ENCODE results near the gene TTYH3. TPM values are rescaled to one million over a fixed set of nuclear protein-coding genes. Genes with fewer than 3 reads are reported as not detected.

TTYH3 gene
- total and polyA plus RNA-seq, 2 of the 8 experiments (the other 6 are each of a cell fraction or from before 2014, with no cell fraction given) = 66.2 to 169 TPM

DNA sequence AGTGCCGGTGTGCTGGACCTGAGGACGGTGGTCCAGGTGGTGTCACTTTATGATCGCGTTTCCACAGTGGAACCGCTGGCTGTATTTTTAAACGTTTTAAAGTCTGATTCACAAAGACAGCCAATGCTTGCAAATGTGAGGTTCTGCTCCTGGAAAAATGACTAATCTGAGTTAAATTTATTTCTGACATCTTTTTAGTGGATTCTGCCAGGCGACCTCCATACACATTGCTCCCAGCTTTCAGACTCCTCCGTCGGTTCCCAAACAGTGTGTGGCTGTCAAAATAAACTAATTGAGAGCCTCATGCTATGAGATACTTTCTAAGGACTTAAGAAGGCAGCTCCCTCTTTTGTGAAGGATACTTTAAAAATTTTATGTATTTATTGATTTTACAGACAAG is 12.7 kb upstream of the TTYH3 start:
- 0 out of 7 replicates have a peak, but pooled peaks cover 0 to 2% (median 0%) of the 10 kb centered on the region in 4 experiments for H3K27me3 ChIP-seq (replicated peaks in 1 of 4; ENCODE audit: control insufficient read depth in 3 of 4, extremely low read depth in 1 of 4, insufficient read depth in 3 of 4, low read length in 3 of 4)
- no peak overlapping the region for H3K4me2 ChIP-seq (ENCODE audit: insufficient read depth in 1 of 2, low read depth in 2 of 2, low read length in 2 of 2)
- H3K23me2 ChIP-seq (ENCODE audit: low read depth, low read length) = no peaks in the 10 kb centered on the region
- DNase-seq (ENCODE audit: low read depth in 1 of 2, low spot score in 2 of 2) (no peak), FAIRE-seq (no peak)
- H3K14ac ChIP-seq (ENCODE audit: insufficient read length) = no peak overlapping the region
- no peak overlapping the region for H3K23ac ChIP-seq (ENCODE audit: insufficient read length)
- no peak overlapping the region for H3K18ac ChIP-seq (ENCODE audit: extremely low read depth, low read length)
- H3K4ac ChIP-seq (replicated peaks; ENCODE audit: insufficient read length, low read depth, low read length) = no peak overlapping the region
- WGBS, 2 experiments (ENCODE audit: extremely low coverage in 1 of 2, insufficient coverage in 1 of 2, insufficient read length in 1 of 2, insufficient replicate concordance in 2 of 2, low coverage in 1 of 2, low lambda C conversion rate in 2 of 2, missing lambda C conversion rate in 1 of 2) = 91% methylated on average over 9 of the region's 9 CpGs; no CpG with 5 or more reads in 1 of the 2 experiments
- H2BK5ac ChIP-seq (ENCODE audit: low read depth, low read length) = no peak overlapping the region
- no peak overlapping the region for H3K4me3 ChIP-seq (ENCODE audit: extremely low read depth in 1 of 4, insufficient read depth in 2 of 4, low read depth in 3 of 4, low read length in 4 of 4)
- ChIA-PET POLR2A (ENCODE audit: partially characterized antibody) (interaction anchor here (0.8 to 4.0 kb wide), 4 partner anchors 8 to 509 kb away, joined by 3 to 48 read pairs (median 4); partner anchors contain the start of gene TTYH3), CTCF (ENCODE audit: partially characterized antibody) (interaction anchor here (0.7 to 1.8 kb wide), 9 partner anchors 10 to 110 kb away, joined by 3 to 19 read pairs (median 4); no protein-coding TSS in a partner anchor)
- H3K79me1 ChIP-seq (ENCODE audit: low read depth, low read length) = no peaks in the 10 kb centered on the region; the same call in 1 of the 2 replicates
- H2BK12ac ChIP-seq (ENCODE audit: low read depth, low read length) = no peak overlapping the region
- no peak overlapping the region for H2AK5ac ChIP-seq (ENCODE audit: low read depth, low read length)
- H2BK20ac ChIP-seq (ENCODE audit: low read length) = no peak overlapping the region
- no peaks in the 10 kb centered on the region for H3K36me3 ChIP-seq (ENCODE audit: control insufficient read depth in 2 of 4, insufficient read depth in 4 of 4, low read length in 3 of 4)
- H3K56ac ChIP-seq (replicated peaks; ENCODE audit: insufficient read length, low read depth, low read length) = no peak overlapping the region
- peaks cover 0 to 35% (median 23%) of the 10 kb centered on the region in 4 experiments; a peak in 6 of 7 replicates for H3K4me1 ChIP-seq (replicated peaks in 1 of 4; ENCODE audit: control insufficient read depth in 3 of 4, insufficient read depth in 4 of 4, low read length in 3 of 4)
- H4K8ac ChIP-seq (ENCODE audit: extremely low read depth, insufficient read depth, low read length) = no peak overlapping the region
- no peak for TF ChIP-seq CBX8 (IDR thresholded peaks at IDR 0.05; ENCODE audit: borderline replicate concordance, low read depth, low read length)
- TF ChIP-seq EGR1 (IDR thresholded peaks at IDR 0.05; ENCODE audit: borderline replicate concordance, low read depth, low read length) = no peak
- no peak for TF ChIP-seq GTF2F1 (IDR thresholded peaks at IDR 0.05; ENCODE audit: borderline replicate concordance, low read depth, low read length)
- TF ChIP-seq, protein P1, sequence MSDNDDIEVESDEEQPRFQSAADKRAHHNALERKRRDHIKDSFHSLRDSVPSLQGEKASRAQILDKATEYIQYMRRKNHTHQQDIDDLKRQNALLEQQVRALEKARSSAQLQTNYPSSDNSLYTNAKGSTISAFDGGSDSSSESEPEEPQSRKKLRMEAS (IDR thresholded peaks at IDR 0.05) = no peak
- TF ChIP-seq JUND (IDR thresholded peaks at IDR 0.05; ENCODE audit: low read length) = no peak
- TF ChIP-seq SAP30 (IDR thresholded peaks at IDR 0.05; ENCODE audit: insufficient read depth, insufficient replicate concordance, low read length) = no peak
- TF ChIP-seq SP4 (IDR thresholded peaks at IDR 0.05; ENCODE audit: low read length) = no peak
- no peaks in the 10 kb centered on the region for H3K79me2 ChIP-seq (ENCODE audit: control insufficient read depth in 1 of 2, insufficient read depth in 2 of 2, low read length in 2 of 2)
- no peak overlapping the region for H2BK15ac ChIP-seq (ENCODE audit: low read length)
- H2BK120ac ChIP-seq (replicated peaks; ENCODE audit: low read depth, low read length) = no peak overlapping the region
- H3K9ac ChIP-seq (replicated peaks in 1 of 4; ENCODE audit: extremely low read depth in 1 of 4, low read depth in 3 of 4, low read length in 3 of 4) = no peak overlapping the region
- no peak overlapping the region for H2AFZ ChIP-seq (ENCODE audit: low read length)
- no peaks in the 10 kb centered on the region for H4K20me1 ChIP-seq (replicated peaks in 1 of 2; ENCODE audit: control insufficient read depth in 1 of 2, insufficient read depth in 2 of 2, low read length in 2 of 2)
- H3K27ac ChIP-seq (ENCODE audit: low read depth, low read length) = no peak overlapping the region
- H4K91ac ChIP-seq (replicated peaks; ENCODE audit: insufficient read length, low read length) = no peak overlapping the region
- H4K5ac ChIP-seq (ENCODE audit: insufficient read length, low read depth, low read length) = no peak overlapping the region
- no peaks in the 10 kb centered on the region for H3K9me3 ChIP-seq (ENCODE audit: insufficient read depth in 2 of 2, low read depth in 1 of 2, low read length in 1 of 2)

Measured in H1 (cell line).